Sigmoid colon (tissue), 7 donors: ENCODE measurements around the gene CAPN12. TPM values are rescaled to one million over a fixed set of nuclear protein-coding genes. Genes with fewer than 3 reads are reported as not detected.

Experiments used
- DNase-seq: peaks from one replicate; pipeline ENCODE4 v3.0.0-alpha.2; 2019
- H3K27ac ChIP-seq, 4 donors: fragments of 200-600 bp; sonication (generic); one replicate each; pipeline ENCODE4 v1.5.1; 2016 to 2019; ENCODE audit warnings: mild to moderate bottlenecking in 1 of 4
- H3K27me3 ChIP-seq, 3 donors: fragments of 200-600 bp; sonication (generic); one replicate each; pipeline ENCODE4 v1.5.1; 2019; ENCODE audit warnings: mild to moderate bottlenecking in 1 of 3
- H3K36me3 ChIP-seq, 4 donors: fragments of 200-600 bp; sonication (generic); one replicate each; pipeline ENCODE4 v1.5.1; 2016 to 2019
- H3K4me1 ChIP-seq, 4 donors: fragments of 200-600 bp; sonication (generic); one replicate each; pipeline ENCODE4 v1.5.1; 2017 to 2019
- H3K4me3 ChIP-seq, 4 donors: fragments of 200-600 bp; sonication (generic); one replicate each; pipeline ENCODE4 v1.5.1; 2017 to 2019; ENCODE audit warnings: mild to moderate bottlenecking in 2 of 4, moderate library complexity in 1 of 4
- H3K9me3 ChIP-seq, 4 donors: fragments of 200-600 bp in 3 of 4; sonication (generic) in 3 of 4; one replicate each; pipeline versions ENCODE4 v1.5.1 to v1.6.1; 2013 to 2019
- EP300 ChIP-seq, 4 donors: sonication (generic); formaldehyde crosslinking; IDR thresholded peaks; one replicate each; pipeline ENCODE4 v1.6.1; 2017; ENCODE audit warnings: antibody characterized with exemption in 4 of 4
- POLR2A ChIP-seq, 2 donors: fragments of 450-650 bp; IDR thresholded peaks; one replicate each; pipeline ENCODE4 v1.6.1; 2016; ENCODE audit warnings: antibody characterized with exemption in 2 of 2, mild to moderate bottlenecking in 2 of 2, moderate library complexity in 2 of 2
- POLR2AphosphoS5 ChIP-seq, 4 donors: sonication (generic); formaldehyde crosslinking; IDR thresholded peaks; one replicate each; pipeline ENCODE4 v1.6.1; 2017; ENCODE audit warnings: antibody characterized with exemption in 4 of 4
- WGBS, 2 donors: extraction: QIAGEN DNeasy Blood & Tissue Kit; methylation state at CpG; one replicate each; pipeline ENCODE4 v1.1.7; 2013; 5-methylcytosine and 5-hydroxymethylcytosine counted together
- intact Hi-C: fragments of 100-400 bp; cut with DNase I; formaldehyde crosslinking; loops from one replicate; pipeline ENCODE4 v1.15.1; 2023
- polyA plus RNA-seq, 3 donors: library from polyadenylated mRNA; stranded (reverse); fragments of 200-250 nt; gene quantifications; one replicate each; pipeline ENCODE4 v1.2.3, GENCODE V29; 2013
- total RNA-seq, 4 donors: library from RNA; depleted of rRNA; stranded (reverse); fragments of >200 nt; gene quantifications; one replicate each; pipeline ENCODE4 v1.1.0, GENCODE V29; 2016
- TF ChIP-seq, protein P1 (sequence below), 4 experiments: fragments of 450-650 bp in 3 of 4; fragments of 200-600 bp in 1 of 4; IDR thresholded peaks; one replicate each; pipeline ENCODE4 v1.5.1; 2016 to 2019; ENCODE audit warnings: antibody characterized with exemption in 4 of 4, mild to moderate bottlenecking in 3 of 4, moderate library complexity in 2 of 4
- donor health status: healthy with polysubstance abuse.
- donor health status: Bipolar disorder and iron deficiency.
- donor health status: healthy.

The CAPN12 gene
- total and polyA plus RNA-seq, 7 donors, result 0.33 to 14.3 (median 4.2) TPM; not detected in 1

DNA sequence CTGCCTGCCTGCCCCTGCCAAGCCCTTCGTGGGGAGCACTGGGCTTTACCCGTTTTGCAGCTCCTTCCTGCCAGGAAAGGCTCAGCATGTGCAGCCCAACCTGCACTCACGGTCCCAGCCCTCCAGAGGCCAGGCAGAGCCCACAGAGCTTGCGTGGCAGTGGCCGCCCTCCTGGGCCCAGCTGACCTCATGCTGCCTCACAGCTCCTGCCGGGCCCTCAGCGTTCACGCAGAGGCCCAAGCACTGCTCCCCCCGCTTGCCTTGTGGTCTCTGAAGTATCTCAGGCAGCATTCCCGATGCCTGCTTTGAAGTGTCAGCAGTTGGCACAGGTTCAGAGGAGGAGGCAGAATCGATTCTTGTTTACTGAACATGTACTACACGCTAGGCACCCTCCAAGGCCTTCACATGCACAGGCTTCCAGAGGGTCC, 32.5 kb downstream of the CAPN12 start:
- peaks cover 0 to 90% (median 85%) of the 10 kb centered on the region in 4 donors for H3K4me1 ChIP-seq
- 69 to 75% methylated on average over 12 of the region's 12 CpGs for WGBS, 2 donors
- H3K36me3 ChIP-seq, result peaks cover 1 to 79% (median 49%) of the 10 kb centered on the region in 4 donors
- intact Hi-C loops, result loop anchor here (2.0 to 5.0 kb wide), 2 partner anchors 17 to 59 kb away; no protein-coding TSS in a partner anchor
- no peaks in the 10 kb centered on the region for H3K27me3 ChIP-seq
- H3K27ac ChIP-seq, result peak overlapping the region; percentile 78 to 97 (median 86)
- H3K9me3 ChIP-seq, result no peaks in the 10 kb centered on the region
- peak; percentile 90 for DNase-seq
- H3K4me3 ChIP-seq, result no peak overlapping the region
- TF ChIP-seq POLR2A (IDR thresholded peaks at IDR 0.05) (no peak), POLR2AphosphoS5 (IDR thresholded peaks at IDR 0.05) (peak; percentile 52 to 80 (median 78)), EP300 (IDR thresholded peaks at IDR 0.05) (peak in 1 of 4 donors; percentile 86)
- TF ChIP-seq, protein P1, sequence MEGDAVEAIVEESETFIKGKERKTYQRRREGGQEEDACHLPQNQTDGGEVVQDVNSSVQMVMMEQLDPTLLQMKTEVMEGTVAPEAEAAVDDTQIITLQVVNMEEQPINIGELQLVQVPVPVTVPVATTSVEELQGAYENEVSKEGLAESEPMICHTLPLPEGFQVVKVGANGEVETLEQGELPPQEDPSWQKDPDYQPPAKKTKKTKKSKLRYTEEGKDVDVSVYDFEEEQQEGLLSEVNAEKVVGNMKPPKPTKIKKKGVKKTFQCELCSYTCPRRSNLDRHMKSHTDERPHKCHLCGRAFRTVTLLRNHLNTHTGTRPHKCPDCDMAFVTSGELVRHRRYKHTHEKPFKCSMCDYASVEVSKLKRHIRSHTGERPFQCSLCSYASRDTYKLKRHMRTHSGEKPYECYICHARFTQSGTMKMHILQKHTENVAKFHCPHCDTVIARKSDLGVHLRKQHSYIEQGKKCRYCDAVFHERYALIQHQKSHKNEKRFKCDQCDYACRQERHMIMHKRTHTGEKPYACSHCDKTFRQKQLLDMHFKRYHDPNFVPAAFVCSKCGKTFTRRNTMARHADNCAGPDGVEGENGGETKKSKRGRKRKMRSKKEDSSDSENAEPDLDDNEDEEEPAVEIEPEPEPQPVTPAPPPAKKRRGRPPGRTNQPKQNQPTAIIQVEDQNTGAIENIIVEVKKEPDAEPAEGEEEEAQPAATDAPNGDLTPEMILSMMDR (IDR thresholded peaks at IDR 0.05), result no peak

- WGBS, 2 donors, result 89 to 91% methylated on average over 25 of the region's 25 CpGs
- TF ChIP-seq POLR2A (IDR thresholded peaks at IDR 0.05), result peak in 1 of 2 donors; percentile 7
- TF ChIP-seq, protein P1 (IDR thresholded peaks at IDR 0.05), result no peak
- intact Hi-C loops, result loop anchor here (2.0 to 5.0 kb wide), 2 partner anchors 16 to 59 kb away; no protein-coding TSS in a partner anchor
- Histone ChIP-seq H3K9me3 (no peaks in the 10 kb centered on the region), H3K4me1 (peaks cover 0 to 93% (median 88%) of the 10 kb centered on the region in 4 donors), H3K27me3 (no peaks in the 10 kb centered on the region), H3K27ac (peak overlapping the region; percentile 78 to 97 (median 86)), H3K36me3 (peaks cover 5 to 79% (median 50%) of the 10 kb centered on the region in 4 donors), H3K4me3 (no peak overlapping the region)
- no peak for DNase-seq
These were observed 33.1 kb downstream of the CAPN12 start for GRCh38 chr19:38710928-38711725.

DNA sequence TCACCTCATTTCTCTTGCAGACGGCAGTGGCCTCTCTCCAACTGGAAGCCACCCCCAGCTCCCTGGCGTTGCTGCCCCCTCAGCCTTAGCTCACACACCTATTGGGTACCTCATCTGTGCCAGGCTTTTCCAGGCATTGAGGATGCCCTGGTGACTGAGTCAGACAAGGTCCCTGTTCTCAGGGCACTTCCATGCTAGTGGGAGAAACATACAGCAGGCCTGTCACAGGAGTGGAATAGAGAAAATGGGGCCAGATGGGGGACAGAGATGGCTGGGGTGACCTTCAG, 33.9 kb downstream of the CAPN12 start:
- no peak for TF ChIP-seq EP300 (IDR thresholded peaks at IDR 0.05)
- TF ChIP-seq, protein P1 (IDR thresholded peaks at IDR 0.05), result no peak
- no peak for TF ChIP-seq POLR2A (IDR thresholded peaks at IDR 0.05)
- TF ChIP-seq POLR2AphosphoS5 (IDR thresholded peaks at IDR 0.05), result no peak
- intact Hi-C loops, result loop anchor here (2.0 to 5.0 kb wide), 2 partner anchors 16 to 58 kb away; no protein-coding TSS in a partner anchor
- Histone ChIP-seq H3K4me3 (no peak overlapping the region), H3K27me3 (no peaks in the 10 kb centered on the region), H3K9me3 (no peaks in the 10 kb centered on the region), H3K27ac (peak overlapping the region; percentile 78 to 97 (median 86)), H3K4me1 (peaks cover 0 to 100% (median 85%) of the 10 kb centered on the region in 4 donors), H3K36me3 (peaks cover 8 to 79% (median 57%) of the 10 kb centered on the region in 4 donors)
- 84% methylated on average over 2 of the region's 2 CpGs for WGBS, 2 donors
- DNase-seq, result no peak

- Histone ChIP-seq H3K4me1 (peaks cover 0 to 99% (median 80%) of the 10 kb centered on the region in 4 donors), H3K36me3 (peaks cover 11 to 79% (median 60%) of the 10 kb centered on the region in 4 donors), H3K9me3 (no peaks in the 10 kb centered on the region), H3K4me3 (no peak overlapping the region), H3K27ac (peak overlapping the region; percentile 78 to 97 (median 86)), H3K27me3 (no peaks in the 10 kb centered on the region)
- TF ChIP-seq, protein P1 (IDR thresholded peaks at IDR 0.05), result no peak
- TF ChIP-seq POLR2AphosphoS5 (IDR thresholded peaks at IDR 0.05) (no peak), POLR2A (IDR thresholded peaks at IDR 0.05) (no peak), EP300 (IDR thresholded peaks at IDR 0.05) (no peak)
- no peak for DNase-seq
- 81 to 87% methylated on average over 27 of the region's 27 CpGs for WGBS, 2 donors
- intact Hi-C loops, result loop anchor here (2.0 to 5.0 kb wide), 2 partner anchors 15 to 58 kb away; no protein-coding TSS in a partner anchor
These were observed 34.4 kb downstream of the CAPN12 start for GRCh38 chr19:38709671-38710415.
